ENCODE results near the gene KDM6A. TPM values are rescaled to one million over a fixed set of nuclear protein-coding genes. Genes with fewer than 3 reads are reported as not detected.
A peak's percentile ranks its signal among the peaks of the same experiment; 100 is the strongest.

Gene KDM6A
- total and polyA plus RNA-seq, 2 of the 13 experiments (the other 11 are each of a cell fraction or from before 2014, with no cell fraction given), result 16.7 to 18.2 TPM

DNA sequence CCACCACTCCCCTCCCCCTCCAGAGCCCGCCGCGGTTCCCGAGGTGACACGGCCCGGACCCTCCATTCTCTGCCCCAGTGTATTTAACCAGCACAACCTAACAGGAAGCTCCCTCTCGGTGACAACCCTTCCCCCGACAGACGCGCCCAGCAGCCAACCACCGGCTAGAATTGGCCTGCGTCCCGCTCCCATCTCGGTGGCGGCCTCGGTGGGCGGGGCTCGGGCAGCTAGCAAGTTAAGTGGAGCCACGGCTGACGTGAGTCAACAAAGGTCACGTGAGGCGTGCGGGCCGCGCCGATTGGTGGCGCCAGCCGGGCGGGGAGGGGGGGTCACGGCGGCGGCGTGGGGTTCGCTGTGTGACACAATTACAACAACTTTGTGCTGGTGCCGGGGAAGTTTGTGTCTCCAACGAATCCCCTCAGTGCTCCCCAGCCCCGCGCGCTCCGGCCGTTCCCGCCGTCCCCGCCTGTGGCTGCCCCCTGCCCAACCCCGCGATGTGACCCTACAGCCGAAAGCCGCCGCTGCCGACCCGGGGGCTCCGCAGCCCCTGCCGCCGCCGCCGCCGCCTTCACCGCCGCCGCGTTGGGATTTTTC lies at the start of gene KDM6A (continued):
- TF ChIP-seq, protein P1, sequence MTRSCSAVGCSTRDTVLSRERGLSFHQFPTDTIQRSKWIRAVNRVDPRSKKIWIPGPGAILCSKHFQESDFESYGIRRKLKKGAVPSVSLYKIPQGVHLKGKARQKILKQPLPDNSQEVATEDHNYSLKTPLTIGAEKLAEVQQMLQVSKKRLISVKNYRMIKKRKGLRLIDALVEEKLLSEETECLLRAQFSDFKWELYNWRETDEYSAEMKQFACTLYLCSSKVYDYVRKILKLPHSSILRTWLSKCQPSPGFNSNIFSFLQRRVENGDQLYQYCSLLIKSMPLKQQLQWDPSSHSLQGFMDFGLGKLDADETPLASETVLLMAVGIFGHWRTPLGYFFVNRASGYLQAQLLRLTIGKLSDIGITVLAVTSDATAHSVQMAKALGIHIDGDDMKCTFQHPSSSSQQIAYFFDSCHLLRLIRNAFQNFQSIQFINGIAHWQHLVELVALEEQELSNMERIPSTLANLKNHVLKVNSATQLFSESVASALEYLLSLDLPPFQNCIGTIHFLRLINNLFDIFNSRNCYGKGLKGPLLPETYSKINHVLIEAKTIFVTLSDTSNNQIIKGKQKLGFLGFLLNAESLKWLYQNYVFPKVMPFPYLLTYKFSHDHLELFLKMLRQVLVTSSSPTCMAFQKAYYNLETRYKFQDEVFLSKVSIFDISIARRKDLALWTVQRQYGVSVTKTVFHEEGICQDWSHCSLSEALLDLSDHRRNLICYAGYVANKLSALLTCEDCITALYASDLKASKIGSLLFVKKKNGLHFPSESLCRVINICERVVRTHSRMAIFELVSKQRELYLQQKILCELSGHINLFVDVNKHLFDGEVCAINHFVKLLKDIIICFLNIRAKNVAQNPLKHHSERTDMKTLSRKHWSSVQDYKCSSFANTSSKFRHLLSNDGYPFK (CRISPR knock-in tag; IDR thresholded peaks at IDR 0.05; ENCODE audit: borderline replicate concordance), result peak; percentile 76; the same call in 1 of the 2 replicates
- peak; percentile 54 for TF ChIP-seq ELF3 (CRISPR knock-in tag; IDR thresholded peaks at IDR 0.05)
- no peak for TF ChIP-seq PRPF4 (IDR thresholded peaks at IDR 0.05; ENCODE audit: low read depth, low read length, poor library complexity, severe bottlenecking)
- TF ChIP-seq TCF7L2 (IDR thresholded peaks at IDR 0.05; ENCODE audit: low read depth, low read length), result no peak
- TF ChIP-seq ATF7 (IDR thresholded peaks at IDR 0.05), result no peak
- TF ChIP-seq ATF7 (CRISPR knock-in tag; IDR thresholded peaks at IDR 0.05), result no peak
- no peak for TF ChIP-seq ZNF652 (CRISPR knock-in tag; IDR thresholded peaks at IDR 0.05; ENCODE audit: borderline replicate concordance, low read depth)
- no peak for TF ChIP-seq EED (CRISPR knock-in tag; IDR thresholded peaks at IDR 0.05)
- TF ChIP-seq, protein P2, sequence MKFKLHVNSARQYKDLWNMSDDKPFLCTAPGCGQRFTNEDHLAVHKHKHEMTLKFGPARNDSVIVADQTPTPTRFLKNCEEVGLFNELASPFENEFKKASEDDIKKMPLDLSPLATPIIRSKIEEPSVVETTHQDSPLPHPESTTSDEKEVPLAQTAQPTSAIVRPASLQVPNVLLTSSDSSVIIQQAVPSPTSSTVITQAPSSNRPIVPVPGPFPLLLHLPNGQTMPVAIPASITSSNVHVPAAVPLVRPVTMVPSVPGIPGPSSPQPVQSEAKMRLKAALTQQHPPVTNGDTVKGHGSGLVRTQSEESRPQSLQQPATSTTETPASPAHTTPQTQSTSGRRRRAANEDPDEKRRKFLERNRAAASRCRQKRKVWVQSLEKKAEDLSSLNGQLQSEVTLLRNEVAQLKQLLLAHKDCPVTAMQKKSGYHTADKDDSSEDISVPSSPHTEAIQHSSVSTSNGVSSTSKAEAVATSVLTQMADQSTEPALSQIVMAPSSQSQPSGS (CRISPR knock-in tag; IDR thresholded peaks at IDR 0.05), result peak; percentile 50; the same call in 1 of the 2 replicates
- TF ChIP-seq ZZZ3 (CRISPR knock-in tag; IDR thresholded peaks at IDR 0.05; ENCODE audit: borderline replicate concordance), result no peak
- peak; percentile 16; the same call in 1 of the 2 replicates for TF ChIP-seq SRY (CRISPR knock-in tag; IDR thresholded peaks at IDR 0.05)
- TF ChIP-seq SAP130 (CRISPR knock-in tag; IDR thresholded peaks at IDR 0.05; ENCODE audit: low read depth), result peak; percentile 59
- no peak for TF ChIP-seq SMC3 (IDR thresholded peaks at IDR 0.05; ENCODE audit: low read length)
- no peak for TF ChIP-seq MTA1 (CRISPR knock-in tag; IDR thresholded peaks at IDR 0.05; ENCODE audit: borderline replicate concordance)
- TF ChIP-seq MIER2 (CRISPR knock-in tag; IDR thresholded peaks at IDR 0.05), result no peak
- no peak for TF ChIP-seq POGK (CRISPR knock-in tag; conservative IDR thresholded peaks at IDR 0.05)
